ENCODE measurements around the gene ARHGAP9. TPM values are rescaled to one million over a fixed set of nuclear protein-coding genes. Genes with fewer than 3 reads are reported as not detected.
"Not testable (repeated sequence)": the region's sequence is repeated elsewhere in the genome, so short reads cannot be mapped to it uniquely, and the experiment has no call there.

The ARHGAP9 gene
- total and polyA plus RNA-seq, 12 donors: 1.3 to 46.4 (median 16.8) TPM

GRCh38 chr12:57446292-57446960, 33.2 kb downstream of the ARHGAP9 start:
- intact Hi-C loops (cut with DNase I): no loop called here
- 84 to 97% (median 93%) methylated on average over 6 of the region's 6 CpGs for WGBS, 4 donors

GRCh38 chr12:57444744-57445143, 34.9 kb downstream of the ARHGAP9 start:
- Histone ChIP-seq H3K27me3 (no peaks in the 10 kb centered on the region), H3K4me3 (no peak overlapping the region), H3K36me3 (replicated peaks in 1 of 2) (no peaks in the 10 kb centered on the region), H3K4me1 (replicated peaks in 1 of 2) (no peaks in the 10 kb centered on the region), H3K9me3 (replicated peaks in 1 of 3) (no peaks in the 10 kb centered on the region), H3K27ac (no peak overlapping the region)
- DNase-seq: no peak
- intact Hi-C loops (cut with DNase I): no loop called here
- TF ChIP-seq CTCF (IDR thresholded peaks at IDR 0.05): no peak
- no peak for TF ChIP-seq POLR2A (IDR thresholded peaks at IDR 0.05)
- whole genome bisulfite sequencing, 4 donors: 74 to 88% (median 81%) methylated on average over 5 of the region's 5 CpGs

More at GRCh38 chr12:57446292-57446960, 33.2 kb downstream of the ARHGAP9 start:
- Histone ChIP-seq H3K9me3 (replicated peaks in 1 of 3) (no peaks in the 10 kb centered on the region), H3K4me3 (no peak overlapping the region), H3K27ac (no peak overlapping the region), H3K4me1 (replicated peaks in 1 of 2) (no peaks in the 10 kb centered on the region), H3K36me3 (replicated peaks in 1 of 2) (no peaks in the 10 kb centered on the region), H3K27me3 (no peaks in the 10 kb centered on the region)
- no peak for DNase-seq
- TF ChIP-seq CTCF (IDR thresholded peaks at IDR 0.05): no peak
- TF ChIP-seq POLR2A (IDR thresholded peaks at IDR 0.05): no peak

- H3K36me3 ChIP-seq (replicated peaks in 1 of 2); H3K4me1 ChIP-seq (replicated peaks in 1 of 2); H3K4me3 ChIP-seq; DNase-seq; intact Hi-C loops (cut with DNase I); H3K27me3 ChIP-seq; H3K27ac ChIP-seq; H3K9me3 ChIP-seq (replicated peaks in 1 of 3): not testable (repeated sequence)
- WGBS, 4 donors: 77 to 84% (median 80%) methylated on average over 6 of the region's 6 CpGs
Measured at GRCh38 chr12:57444337-57444736, 35.3 kb downstream of the ARHGAP9 start.

GRCh38 chr12:57441846-57442427, 37.7 kb downstream of the ARHGAP9 start:
- intact Hi-C loops (cut with DNase I): no loop called here
- Histone ChIP-seq H3K4me3 (no peak overlapping the region), H3K9me3 (replicated peaks in 1 of 3) (no peaks in the 10 kb centered on the region), H3K27me3 (no peaks in the 10 kb centered on the region), H3K27ac (no peak overlapping the region), H3K4me1 (replicated peaks in 1 of 2) (no peaks in the 10 kb centered on the region), H3K36me3 (replicated peaks in 1 of 2) (no peaks in the 10 kb centered on the region)
- DNase-seq: no peak
- TF ChIP-seq POLR2A (IDR thresholded peaks at IDR 0.05): no peak
- no peak for TF ChIP-seq CTCF (IDR thresholded peaks at IDR 0.05)
- WGBS, 4 donors: 38 to 100% (median 73%) methylated on average over 1 of the region's 1 CpG

GRCh38 chr12:57441393-57441792, 38.3 kb downstream of the ARHGAP9 start:
- H3K4me3 ChIP-seq; H3K36me3 ChIP-seq (replicated peaks in 1 of 2); H3K27me3 ChIP-seq; DNase-seq; H3K9me3 ChIP-seq (replicated peaks in 1 of 3); intact Hi-C loops (cut with DNase I); H3K27ac ChIP-seq; H3K4me1 ChIP-seq (replicated peaks in 1 of 2): not testable (repeated sequence)
- 72 to 95% (median 84%) methylated on average over 2 of the region's 2 CpGs for WGBS, 4 donors
